HCT116 (cell line): ENCODE measurements around the gene INPP4A. TPM values are rescaled to one million over a fixed set of nuclear protein-coding genes. Genes with fewer than 3 reads are reported as not detected.

Experiments
- ATAC-seq: fragments of 200-7000 bp; cut with Tn5 transposase; 2 replicates; pipeline ENCODE4 v1.9.1; 2020; ENCODE audit warnings: mild to moderate bottlenecking, moderate library complexity
- BruUV-seq: library from RNA; stranded (reverse); fragments of 400-500 nt; replicated peaks from 2 replicates; lab custom pipeline; 2021; lab: Mats Ljungman, UMichigan
- CTCF ChIA-PET: fragments of 300-600 bp; sonication (Branson Sonifier 250); formaldehyde crosslinking; loops from one replicate; lab custom pipeline; 2021; ENCODE audit warnings: antibody characterized with exemption; lab: Charles Lee
- POLR2A ChIA-PET: fragments of 300-600, 350-600 bp; sonication (Branson Sonifier 250); formaldehyde crosslinking; loops from one replicate; lab custom pipeline; 2021; ENCODE audit warnings: antibody characterized with exemption; lab: Charles Lee
- RAD21 ChIA-PET, 2 experiments: fragments of 300-600 bp; sonication (Branson Sonifier 250); formaldehyde crosslinking; loops; one replicate each; lab custom pipeline; 2023; ENCODE audit warnings: low total read pairs in 2 of 2; ENCODE audit not compliant: uncharacterized antibody in 2 of 2, unreplicated experiment in 2 of 2, low non-redundant PET in 1 of 2; lab: Charles Lee
- DNase-seq: peaks from one replicate; pipeline ENCODE4 v3.0.0-alpha.2; 2010; ENCODE audit warnings: low read depth, low spot score
- H2AFZ ChIP-seq: fragments of 200-600 bp; shearing (Covaris generic), sonication (generic); 2 replicates; pipeline ENCODE4 v1.6.1; 2017; ENCODE audit warnings: low read depth, mixed run types, mixed read lengths, antibody characterized with exemption, low read length; ENCODE audit not compliant: poor library complexity, severe bottlenecking
- H3K27ac ChIP-seq: 2 replicates; pipeline ENCODE4 v1.5.1; 2012; ENCODE audit warnings: low read depth, low read length
- H3K27me3 ChIP-seq: fragments of 200-600 bp; sonication (generic); 2 replicates; pipeline ENCODE4 v1.6.1; 2016; ENCODE audit warnings: mixed run types, low read length, mixed read lengths; ENCODE audit not compliant: insufficient read depth
- H3K36me3 ChIP-seq, 2 experiments: fragments of 200-500 bp in 1 of 2; fragments of 200-600 bp in 1 of 2; sonication (Bioruptor generic) in 1 of 2; sonication (generic) in 1 of 2; 2 replicates each; pipeline versions ENCODE4 v1.5.1 to v1.6.1; 2014 to 2016; ENCODE audit warnings: low read length in 2 of 2, inconsistent platforms in 1 of 2, mixed read lengths in 1 of 2, mixed run types in 1 of 2; ENCODE audit not compliant: insufficient read depth in 2 of 2, control insufficient read depth in 1 of 2
- H3K4me1 ChIP-seq, 2 experiments: fragments of 200-600 bp in 1 of 2; sonication (generic) in 1 of 2; 2 replicates each; pipeline versions ENCODE4 v1.5.1 to v1.6.1; 2012 to 2017; ENCODE audit warnings: low read length in 2 of 2, inconsistent platforms in 1 of 2, mild to moderate bottlenecking in 1 of 2, mixed read lengths in 1 of 2, mixed run types in 1 of 2, moderate library complexity in 1 of 2; ENCODE audit not compliant: insufficient read depth in 2 of 2, control insufficient read depth in 1 of 2
- H3K4me2 ChIP-seq: fragments of 200-600 bp; sonication (generic); 2 replicates; pipeline ENCODE4 v1.6.1; 2017; ENCODE audit warnings: mixed run types, low read length, mixed read lengths
- H3K4me3 ChIP-seq, 2 experiments: fragments of 200-600 bp in 1 of 2; sonication (generic) in 1 of 2; replicated peaks in 1 of 2; 2 replicates each; pipeline ENCODE4 v1.5.1; 2011 to 2016; ENCODE audit warnings: low read length in 2 of 2, control low read depth in 1 of 2, low read depth in 1 of 2, mild to moderate bottlenecking in 1 of 2, mixed read lengths in 1 of 2, mixed run types in 1 of 2
- H3K79me2 ChIP-seq: fragments of 200-600 bp; sonication (generic); 2 replicates; pipeline ENCODE4 v1.6.1; 2017; ENCODE audit warnings: mild to moderate bottlenecking, mixed run types, low read length, moderate library complexity, mixed read lengths; ENCODE audit not compliant: insufficient read depth
- H3K9ac ChIP-seq: fragments of 200-600 bp; sonication (generic); 2 replicates; pipeline ENCODE4 v1.6.1; 2016; ENCODE audit warnings: low read length, mixed read lengths
- H3K9me2 ChIP-seq: fragments of 200-600 bp; sonication (generic), shearing (Covaris generic); 2 replicates; pipeline ENCODE4 v1.6.1; 2017; ENCODE audit warnings: mixed run types, mild to moderate bottlenecking, moderate library complexity; ENCODE audit not compliant: insufficient read depth
- H3K9me3 ChIP-seq, 2 experiments: fragments of 200-500 bp in 1 of 2; fragments of 200-600 bp in 1 of 2; sonication (Bioruptor generic) in 1 of 2; sonication (generic) in 1 of 2; 2 replicates each; pipeline ENCODE4 v1.6.1; 2014 to 2017; ENCODE audit warnings: low read length in 2 of 2, mixed read lengths in 2 of 2, inconsistent platforms in 1 of 2, low read depth in 1 of 2, mild to moderate bottlenecking in 1 of 2, mixed run types in 1 of 2, moderate library complexity in 1 of 2; ENCODE audit not compliant: control insufficient read depth in 1 of 2, insufficient read depth in 1 of 2
- H4K20me1 ChIP-seq: fragments of 200-600 bp; sonication (generic), shearing (Covaris generic); 2 replicates; pipeline ENCODE4 v1.6.1; 2017; ENCODE audit warnings: mixed run types, mild to moderate bottlenecking, moderate library complexity; ENCODE audit not compliant: insufficient read depth
- CBX3 ChIP-seq: IDR thresholded peaks from 2 replicates; pipeline ENCODE4 v1.6.1; 2012; ENCODE audit warnings: low read depth
- CEBPB ChIP-seq: IDR thresholded peaks from 2 replicates; pipeline ENCODE4 v1.6.1; 2012; ENCODE audit warnings: low read depth
- CTCF ChIP-seq, 3 experiments: fragments of 200-600 bp in 1 of 3; sonication (generic) in 1 of 3; IDR thresholded peaks in 2 of 3; conservative IDR thresholded peaks in 1 of 3; 2 replicates each; pipeline ENCODE4 v1.5.1; 2012 to 2017; ENCODE audit warnings: low read depth in 2 of 3, low read length in 2 of 3, antibody characterized with exemption in 1 of 3, borderline replicate concordance in 1 of 3, control low read depth in 1 of 3, mild to moderate bottlenecking in 1 of 3, mixed read lengths in 1 of 3, mixed run types in 1 of 3, moderate library complexity in 1 of 3; ENCODE audit not compliant: insufficient read depth in 1 of 3
- EZH2 ChIP-seq: fragments of 200-600 bp; sonication (generic); IDR thresholded peaks from 2 replicates; pipeline ENCODE4 v1.6.1; 2017; ENCODE audit warnings: antibody characterized with exemption, mixed run types
- EZH2phosphoT487 ChIP-seq: fragments of 200-600 bp; IDR thresholded peaks from 2 replicates; pipeline ENCODE4 v1.6.1; 2018; ENCODE audit warnings: antibody characterized with exemption, borderline replicate concordance
- FOSL1 ChIP-seq: IDR thresholded peaks from 2 replicates; pipeline ENCODE4 v1.6.1; 2012; ENCODE audit warnings: low read depth
- JUND ChIP-seq: IDR thresholded peaks from 2 replicates; pipeline ENCODE4 v1.6.1; 2012
- POLR2A ChIP-seq: IDR thresholded peaks from 2 replicates; pipeline ENCODE4 v1.7.0; 2011; ENCODE audit warnings: borderline replicate concordance; ENCODE audit not compliant: insufficient read depth, insufficient read length; ENCODE audit errors: extremely low read depth
- POLR2AphosphoS5 ChIP-seq: IDR thresholded peaks from 2 replicates; pipeline ENCODE4 v1.6.1; 2011; ENCODE audit warnings: mild to moderate bottlenecking, low read depth, low read length, moderate library complexity
- RAD21 ChIP-seq: IDR thresholded peaks from 2 replicates; pipeline ENCODE4 v1.6.1; 2012; ENCODE audit warnings: low read depth, mild to moderate bottlenecking
- SIN3A ChIP-seq: IDR thresholded peaks from 2 replicates; pipeline ENCODE4 v1.6.1; 2012; ENCODE audit warnings: low read depth
- SP1 ChIP-seq: IDR thresholded peaks from 2 replicates; pipeline ENCODE4 v1.6.1; 2012; ENCODE audit warnings: low read depth
- SRF ChIP-seq: IDR thresholded peaks from 2 replicates; pipeline ENCODE4 v1.6.1; 2012; ENCODE audit warnings: low read depth
- TCF7L2 ChIP-seq: IDR thresholded peaks from 2 replicates; pipeline ENCODE4 v1.7.0; 2011; ENCODE audit warnings: borderline replicate concordance, inconsistent platforms; ENCODE audit not compliant: insufficient read depth, insufficient read length; ENCODE audit errors: extremely low read depth
- YY1 ChIP-seq: IDR thresholded peaks from 2 replicates; pipeline ENCODE4 v1.6.1; 2011; ENCODE audit warnings: low read length, low read depth, moderate library complexity, mild to moderate bottlenecking; ENCODE audit not compliant: insufficient replicate concordance; ENCODE audit errors: extremely low read depth
- ZBTB33 ChIP-seq: IDR thresholded peaks from 2 replicates; pipeline ENCODE4 v1.6.1; 2011; ENCODE audit warnings: mild to moderate bottlenecking, low read length, moderate library complexity; ENCODE audit not compliant: insufficient replicate concordance; ENCODE audit errors: extremely low read depth
- ZFX ChIP-seq: fragments of 450-650 bp; IDR thresholded peaks from 2 replicates; pipeline ENCODE4 v1.6.1; 2017
- intact Hi-C: fragments of 100-400 bp; cut with micrococcal nuclease; formaldehyde crosslinking; loops from 2 replicates; pipeline ENCODE4 v1.10.0; 2022
- total RNA-seq: library from RNA; stranded (reverse); gene quantifications from one replicate; pipeline ENCODE4 v1.2.1, GENCODE V29; 2021; ENCODE audit not compliant: unreplicated experiment
- TF ChIP-seq, protein P1 (sequence below): IDR thresholded peaks from 2 replicates; pipeline ENCODE4 v1.6.1; 2012
- TF ChIP-seq, protein P2 (sequence below): IDR thresholded peaks from 2 replicates; pipeline ENCODE4 v1.6.1; 2012

The INPP4A gene
- total RNA-seq, 1 experiment from 2014 or later = 18.5 TPM

GRCh38 chr2:98539056-98539735 lies 94.5 kb downstream of the INPP4A start:
- intact Hi-C loops = no loop called here

More at GRCh38 chr2:98539056-98539735, 94.5 kb downstream of the INPP4A start:
- RAD21 ChIA-PET = no interaction called here
- Histone ChIP-seq H3K4me3 (no peak overlapping the region), H3K4me1 (no peaks in the 10 kb centered on the region), H3K9ac (no peak overlapping the region)
- no peak for DNase-seq
- no TSS peak for BruUV-seq
- TF ChIP-seq SP1 (no peak), POLR2AphosphoS5 (no peak), EZH2phosphoT487 (no peak), EZH2 (no peak), FOSL1 (no peak), CEBPB (no peak), TCF7L2 (no peak), POLR2A (no peak), CBX3 (no peak), YY1 (no peak), SRF (no peak), RAD21 (no peak), ZBTB33 (no peak), SIN3A (no peak), JUND (no peak), CTCF (IDR thresholded peaks at IDR 0.05 in 2 of 3, conservative IDR thresholded peaks at IDR 0.05 in 1 of 3; ENCODE audit: borderline replicate concordance in 1 of 3, insufficient read depth in 1 of 3, low read depth in 2 of 3, low read length in 2 of 3) (no peak), ZFX (no peak)
- TF ChIP-seq, protein P1, sequence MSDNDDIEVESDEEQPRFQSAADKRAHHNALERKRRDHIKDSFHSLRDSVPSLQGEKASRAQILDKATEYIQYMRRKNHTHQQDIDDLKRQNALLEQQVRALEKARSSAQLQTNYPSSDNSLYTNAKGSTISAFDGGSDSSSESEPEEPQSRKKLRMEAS = no peak
- TF ChIP-seq, protein P2, sequence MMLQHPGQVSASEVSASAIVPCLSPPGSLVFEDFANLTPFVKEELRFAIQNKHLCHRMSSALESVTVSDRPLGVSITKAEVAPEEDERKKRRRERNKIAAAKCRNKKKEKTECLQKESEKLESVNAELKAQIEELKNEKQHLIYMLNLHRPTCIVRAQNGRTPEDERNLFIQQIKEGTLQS = no peak
- TF ChIP-seq, all 23 proteins: peak for 0
- H3K27me3 ChIP-seq = no peaks in the 10 kb centered on the region
- no peaks in the 10 kb centered on the region for H3K79me2 ChIP-seq
- POLR2A ChIA-PET = no interaction called here
- no peaks in the 10 kb centered on the region for H3K36me3 ChIP-seq
- H2AFZ ChIP-seq = no peak overlapping the region
- H4K20me1 ChIP-seq = no peaks in the 10 kb centered on the region
- CTCF ChIA-PET = no interaction called here
- no peak overlapping the region for H3K27ac ChIP-seq
- H3K4me2 ChIP-seq = no peak overlapping the region
- no peaks in the 10 kb centered on the region for H3K9me2 ChIP-seq
- no peaks in the 10 kb centered on the region for H3K9me3 ChIP-seq
- no peak for ATAC-seq
